GM18526 (cell line): ENCODE results near the gene MTAP.

ENCODE experiments used
- POLR2A ChIP-seq: IDR thresholded peaks from 3 replicates; pipeline ENCODE4 v1.6.1; 2011; ENCODE audit not compliant: insufficient read length; ENCODE audit errors: extremely low read depth

The MTAP gene

DNA sequence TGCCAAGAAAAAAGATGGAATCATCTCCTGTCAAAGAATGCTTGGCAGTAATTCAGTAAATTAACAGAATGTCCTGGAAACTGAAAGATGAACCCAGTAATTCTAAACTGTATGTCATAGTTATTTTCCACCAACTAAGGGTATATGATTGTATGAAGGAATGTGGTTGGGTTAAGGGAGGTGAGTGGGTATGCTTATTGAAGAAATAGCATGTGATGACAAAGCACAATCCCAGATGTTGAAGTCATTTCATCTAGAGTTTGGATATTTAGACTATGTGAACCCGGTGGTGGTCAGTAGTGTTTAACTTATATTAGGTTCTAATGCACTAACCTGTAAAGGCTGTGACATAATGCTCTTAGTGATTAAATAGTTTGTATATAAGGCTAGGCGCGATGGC is 104.4 kb downstream of the MTAP start:
- no peak for TF ChIP-seq POLR2A

DNA sequence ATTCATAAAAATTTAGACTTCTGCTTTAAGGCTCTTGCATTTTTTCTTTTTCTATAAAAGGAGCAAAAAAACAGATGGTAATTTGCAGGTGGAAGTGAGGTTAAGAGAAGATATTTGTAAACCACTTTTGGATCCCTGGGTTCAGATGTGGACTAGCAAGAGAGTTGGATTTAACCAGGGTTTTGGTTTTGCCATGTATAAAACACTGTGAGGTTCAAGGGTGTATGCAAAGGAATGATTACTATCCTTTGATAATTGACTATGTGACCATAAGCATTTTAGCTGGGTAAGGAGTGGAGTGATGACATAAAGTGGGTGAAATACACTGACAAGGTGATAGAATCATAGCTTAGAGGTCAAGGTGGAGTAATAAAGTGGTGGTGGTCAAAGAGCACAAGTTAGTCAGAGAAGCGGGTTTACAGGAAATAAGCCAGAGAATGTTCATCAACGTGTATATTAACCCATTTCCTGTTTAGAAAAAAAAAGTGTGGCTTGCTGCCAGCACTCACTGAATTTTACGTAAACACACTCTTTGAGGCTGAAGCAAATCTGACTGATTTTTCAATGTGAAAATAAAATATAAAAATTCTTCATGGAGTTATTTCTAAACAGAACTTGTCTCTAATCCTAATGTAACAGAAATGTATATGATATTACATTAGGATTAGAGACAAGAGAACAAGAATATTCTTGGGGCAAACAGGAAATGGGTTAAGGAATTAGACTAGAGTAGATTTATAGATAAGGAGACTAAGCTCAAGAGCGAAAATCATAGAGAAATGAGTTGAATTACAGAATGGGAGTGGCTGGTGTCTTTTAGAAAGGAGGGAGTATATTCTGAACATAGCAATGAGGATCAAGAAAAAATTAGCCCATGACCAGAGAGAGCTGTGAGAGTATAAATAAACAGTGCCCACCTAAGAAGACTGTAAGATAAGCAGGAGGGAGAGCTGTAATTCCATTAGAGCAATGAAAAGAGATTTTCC is 117.2 kb downstream of the MTAP start:
- no peak for TF ChIP-seq POLR2A

DNA sequence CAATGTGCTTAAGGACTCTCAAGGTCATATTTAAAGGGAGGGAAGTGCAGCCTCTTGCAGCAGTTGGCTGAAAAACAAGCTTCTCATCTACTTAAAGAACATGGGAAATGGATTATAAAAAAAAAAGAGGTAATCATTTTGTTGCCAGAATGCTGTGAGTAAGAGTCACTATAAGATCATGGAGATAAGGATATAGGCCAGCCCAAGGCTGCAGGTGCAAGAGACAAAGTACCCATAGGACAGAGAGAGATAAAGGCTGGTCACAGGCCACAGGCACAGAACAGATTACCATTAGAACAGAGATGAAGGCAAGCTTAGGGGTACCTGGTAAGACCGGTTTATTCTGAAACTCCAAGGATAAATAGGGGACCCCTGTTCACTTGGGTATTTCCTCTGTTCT is 121.3 kb downstream of the MTAP start:
- TF ChIP-seq POLR2A: no peak

DNA sequence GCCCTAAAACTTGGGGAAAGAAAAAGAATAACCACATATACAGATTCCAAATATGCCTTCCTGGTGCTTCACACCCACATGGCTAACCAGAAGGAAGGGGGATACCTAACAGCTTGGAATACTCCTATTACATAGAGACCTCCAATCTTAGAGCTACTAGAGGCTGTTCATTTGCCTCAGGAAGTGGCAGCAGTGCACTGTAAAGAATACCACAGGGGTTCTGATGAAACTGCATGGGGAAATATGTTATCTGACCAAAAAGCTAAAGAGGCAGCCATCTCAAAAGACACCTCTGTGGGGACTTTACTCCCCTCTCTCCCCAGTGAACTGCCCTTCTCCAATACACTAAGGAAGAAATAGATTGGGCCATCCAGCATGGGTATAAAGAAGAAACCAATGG is 125.3 kb downstream of the MTAP start:
- no peak for TF ChIP-seq POLR2A

DNA sequence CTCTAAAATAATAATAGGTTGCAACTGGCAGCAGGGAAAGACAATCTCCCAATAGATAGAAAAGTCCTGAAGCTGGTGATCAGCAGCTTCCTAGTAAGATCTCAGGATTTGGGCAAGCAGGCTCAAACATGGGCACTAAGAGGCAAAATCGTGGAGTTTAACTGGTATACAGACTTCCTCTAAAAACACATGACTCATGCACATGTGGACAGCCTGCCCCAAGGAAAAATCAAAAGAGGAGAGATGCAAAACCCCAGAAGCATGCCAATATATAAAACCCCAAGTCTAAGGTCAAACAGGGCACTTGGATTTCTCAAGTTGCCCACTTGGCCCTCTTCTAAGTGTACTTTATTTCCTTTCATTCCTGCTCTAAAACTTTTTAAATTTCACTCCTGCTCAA is 129.0 kb downstream of the MTAP start:
- TF ChIP-seq POLR2A: no peak

DNA sequence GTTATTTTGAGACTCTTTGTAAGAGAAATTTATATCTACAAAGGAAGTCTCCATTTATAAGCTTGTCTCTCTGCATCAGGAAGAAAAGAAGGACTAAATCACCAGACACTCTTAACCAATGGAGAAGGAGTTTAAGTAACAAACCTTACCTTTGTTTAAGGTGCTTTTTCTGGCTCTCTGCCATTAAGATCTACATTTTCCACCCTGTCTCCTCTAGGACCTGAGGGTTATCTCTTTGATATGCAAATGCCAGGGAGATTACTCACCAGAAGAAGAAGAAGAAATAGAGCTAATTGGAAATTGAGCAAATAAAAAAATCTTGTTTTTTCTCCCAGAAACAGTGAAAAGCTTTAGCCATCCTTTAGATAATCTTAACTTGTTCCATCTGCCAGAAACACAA is 130.8 kb downstream of the MTAP start:
- TF ChIP-seq POLR2A: no peak

DNA sequence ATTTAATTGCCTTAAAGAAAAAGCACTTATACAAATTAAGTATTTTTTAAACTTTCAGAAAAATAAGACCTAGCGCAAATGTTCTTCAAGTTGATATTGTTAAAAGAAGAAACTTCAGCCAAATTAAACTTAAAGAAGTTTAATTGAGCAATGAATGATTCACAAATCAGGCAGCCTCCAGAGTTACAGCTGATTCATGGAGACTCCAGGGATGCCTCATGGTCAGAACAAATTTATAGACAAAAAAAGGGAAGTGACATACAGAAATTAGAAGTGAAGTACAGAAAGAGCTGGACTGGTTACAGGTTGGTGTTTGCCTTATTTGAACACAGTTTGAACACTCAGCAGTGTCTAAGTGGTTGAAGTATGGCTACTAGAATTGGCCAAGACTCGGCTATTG is 131.4 kb downstream of the MTAP start:
- no peak for TF ChIP-seq POLR2A

DNA sequence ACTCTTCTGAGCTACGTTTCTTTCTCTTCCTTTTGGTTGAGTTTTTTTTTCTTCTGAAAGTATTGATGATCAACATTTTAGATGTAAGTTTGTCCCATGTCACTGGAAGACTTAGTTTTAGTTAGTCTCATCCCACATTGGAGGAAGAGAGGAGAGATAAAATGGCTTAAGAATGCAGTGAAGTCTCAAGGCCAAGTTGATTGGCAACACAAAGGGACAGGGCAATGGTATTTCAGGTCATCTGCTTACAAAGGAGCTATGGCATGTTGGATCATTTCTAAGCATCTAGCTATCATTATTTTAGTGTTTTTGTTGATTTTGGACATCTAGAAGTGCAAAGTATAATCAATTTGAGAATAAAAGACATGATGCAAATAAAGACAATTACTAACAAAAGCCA is 133.2 kb downstream of the MTAP start:
- TF ChIP-seq POLR2A: no peak

DNA sequence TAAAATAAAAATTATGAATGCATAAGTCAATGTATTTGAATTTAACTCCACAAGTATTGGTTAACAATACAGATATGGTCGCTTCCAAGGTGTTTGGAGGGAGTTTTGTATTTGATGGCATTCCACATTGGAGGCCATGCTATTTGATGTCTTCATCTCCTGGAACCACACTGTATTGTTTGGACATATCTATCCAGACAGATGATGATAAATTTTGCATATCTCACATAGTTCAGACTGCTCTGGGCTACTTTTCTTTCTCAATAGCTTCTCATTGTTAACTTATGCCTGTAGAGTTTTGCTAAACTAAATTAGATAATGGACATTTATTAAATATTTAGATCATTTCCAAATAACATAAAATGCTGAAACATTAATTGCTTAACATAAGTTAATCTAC is 133.7 kb downstream of the MTAP start:
- no peak for TF ChIP-seq POLR2A

DNA sequence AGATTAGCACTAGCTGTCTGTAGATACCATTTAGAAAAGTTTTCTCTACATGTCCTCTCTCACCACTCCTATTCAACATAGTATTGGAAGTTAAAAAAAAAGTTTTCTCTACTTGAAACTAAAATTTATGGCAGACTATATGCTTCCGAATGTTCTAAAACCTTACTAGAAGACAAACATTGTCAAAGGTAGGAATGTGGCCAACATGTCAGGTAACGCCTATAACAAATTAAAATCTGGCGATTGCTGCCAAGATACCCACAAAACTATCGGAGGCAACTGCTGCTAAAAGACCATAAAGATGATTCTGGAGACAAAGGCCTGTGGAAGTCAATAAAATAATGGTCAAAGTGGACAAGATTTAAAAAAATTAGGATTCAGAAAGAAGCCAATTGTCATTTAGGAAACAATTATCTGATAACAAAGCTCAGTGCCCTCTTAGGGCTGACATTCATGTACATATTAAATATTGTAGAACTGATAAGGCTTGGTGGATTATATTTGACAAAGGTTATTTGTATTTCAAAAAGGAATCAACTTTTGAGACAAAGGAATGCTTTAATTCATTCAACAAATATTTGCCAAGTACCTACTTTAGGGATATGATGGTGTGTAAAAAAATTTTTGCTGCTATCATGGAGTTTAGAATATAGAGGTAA is 139.0 kb downstream of the MTAP start:
- TF ChIP-seq POLR2A: no peak

DNA sequence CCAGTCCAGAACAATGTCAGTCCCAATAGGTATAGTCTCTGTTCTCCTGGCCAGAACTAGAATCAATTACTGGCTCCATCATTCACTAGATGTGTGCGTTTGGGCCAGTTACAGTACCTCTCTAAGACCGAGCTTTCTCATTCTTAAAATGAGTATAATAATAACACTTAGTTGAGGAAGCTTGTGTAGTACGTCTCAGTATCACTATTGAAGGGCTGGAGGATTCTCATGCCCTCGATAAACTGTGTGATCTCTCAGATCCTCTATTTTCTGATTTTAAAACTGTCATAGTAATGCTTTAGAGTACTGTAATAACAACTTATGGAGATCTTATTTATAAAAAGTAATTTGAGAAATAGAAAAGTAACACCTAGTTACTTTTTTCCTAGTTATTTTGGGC is 141.0 kb downstream of the MTAP start:
- no peak for TF ChIP-seq POLR2A

DNA sequence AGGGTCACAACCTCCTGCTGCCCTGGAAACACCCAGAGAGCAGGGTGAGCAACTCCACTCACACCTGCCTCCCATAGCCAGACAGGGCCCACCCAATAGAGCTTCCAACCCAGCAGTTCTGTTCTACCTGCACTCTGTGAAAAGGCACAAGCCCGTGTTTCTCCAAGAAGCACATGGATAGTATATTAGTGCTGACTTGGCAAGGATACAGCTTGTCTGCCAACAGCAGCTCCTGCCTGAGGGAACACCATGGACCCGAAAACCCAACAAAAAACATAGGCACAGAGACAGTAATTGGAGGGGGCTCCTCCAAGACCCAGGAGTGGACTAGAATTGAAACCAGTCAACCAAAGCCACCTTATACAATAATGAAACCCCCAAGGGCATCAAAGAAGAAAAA is 143.2 kb downstream of the MTAP start:
- TF ChIP-seq POLR2A: no peak

DNA sequence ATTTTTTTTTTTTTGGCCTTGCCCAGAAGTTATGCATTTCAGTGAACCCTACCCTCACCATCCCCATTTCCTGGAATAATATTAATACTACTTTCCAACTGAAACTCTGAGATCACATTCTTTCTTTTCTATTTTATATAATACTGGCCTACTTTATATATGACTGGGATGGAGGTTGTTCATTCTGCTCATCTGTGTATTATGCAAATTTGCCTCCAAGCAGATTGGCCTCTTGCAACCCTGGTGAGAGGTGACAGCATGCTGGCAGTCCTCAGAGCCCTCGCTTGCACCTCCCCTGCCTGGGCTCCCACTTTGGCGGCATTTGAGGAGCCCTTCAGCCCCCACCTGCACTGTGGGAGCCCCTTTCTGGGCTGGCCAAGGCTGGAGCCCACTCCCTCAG is 156.4 kb downstream of the MTAP start:
- TF ChIP-seq POLR2A: no peak

DNA sequence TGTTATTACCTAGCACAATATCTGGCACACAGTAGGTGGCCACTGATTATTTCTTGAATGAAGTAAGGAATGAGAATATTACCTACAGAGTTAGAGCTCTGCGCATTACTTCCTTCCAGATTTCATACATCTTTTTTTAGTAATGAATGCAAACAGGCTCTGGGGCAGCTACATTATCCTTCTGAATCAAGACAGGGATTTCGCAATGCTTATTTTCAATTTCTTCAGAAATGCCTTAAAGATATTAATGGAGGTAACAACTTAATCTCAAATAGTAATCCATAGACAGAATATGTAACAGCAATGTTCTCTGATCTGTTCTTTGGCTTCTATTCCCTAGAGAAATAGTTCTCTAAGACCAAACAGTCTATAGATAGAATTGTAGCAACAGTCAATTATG is 159.1 kb downstream of the MTAP start:
- TF ChIP-seq POLR2A: no peak

DNA sequence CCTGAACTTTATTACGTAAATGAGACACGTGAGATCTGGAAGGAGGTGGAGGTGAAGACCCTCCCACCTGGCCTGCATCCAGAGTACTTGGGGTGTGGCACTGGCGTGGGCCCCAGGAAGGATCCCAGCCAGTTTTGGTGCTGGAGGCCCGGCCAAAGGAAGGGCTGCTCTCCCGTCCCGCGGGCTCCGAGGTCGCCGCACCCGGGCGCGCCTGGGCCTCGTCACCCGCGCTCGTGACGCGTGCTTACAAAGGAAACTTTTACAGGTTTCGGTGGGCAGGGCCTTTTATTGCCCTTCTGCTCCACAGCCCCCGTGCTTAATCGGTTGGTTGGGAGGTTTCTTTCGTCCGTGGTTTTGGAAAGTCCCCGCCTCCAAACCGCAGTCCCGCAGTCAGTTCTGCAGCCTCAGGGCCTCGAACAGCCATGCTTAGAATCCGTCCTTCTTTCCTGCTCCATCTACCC is 162.5 kb downstream of the MTAP start:
- TF ChIP-seq POLR2A: no peak

DNA sequence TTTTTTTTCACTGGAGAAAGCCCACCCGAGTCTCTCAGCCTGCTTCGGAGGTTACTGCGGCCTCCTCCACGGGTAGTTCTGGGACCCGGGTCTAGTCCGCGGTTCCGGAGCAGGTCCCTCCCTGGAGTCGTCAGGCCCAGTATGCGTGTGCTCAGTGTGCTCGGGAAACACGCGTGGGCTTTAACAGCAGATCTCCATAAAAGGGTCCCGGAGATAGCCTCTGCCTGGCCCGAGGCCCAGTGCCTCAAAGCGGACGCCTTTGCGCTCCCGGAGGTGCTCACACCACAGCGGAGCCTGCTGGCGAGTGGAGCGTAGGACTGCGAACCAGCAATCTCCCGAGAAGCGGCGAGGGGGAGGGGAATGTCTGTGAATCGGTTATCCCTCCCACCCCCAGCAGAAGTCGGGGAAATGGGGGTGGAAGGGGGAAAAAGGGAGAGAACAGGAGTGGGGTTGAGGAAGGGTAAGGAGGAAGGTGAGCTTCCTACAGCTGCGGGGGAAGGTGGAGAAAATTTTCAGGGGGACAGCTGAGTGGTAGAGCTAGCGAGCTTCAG is 163.0 kb downstream of the MTAP start:
- TF ChIP-seq POLR2A: no peak
